ENCODE measurements around the gene COMT.
"Not testable (repeated sequence)": the region's sequence is repeated elsewhere in the genome, so short reads cannot be mapped to it uniquely, and the experiment has no call there.

The COMT gene

DNA sequence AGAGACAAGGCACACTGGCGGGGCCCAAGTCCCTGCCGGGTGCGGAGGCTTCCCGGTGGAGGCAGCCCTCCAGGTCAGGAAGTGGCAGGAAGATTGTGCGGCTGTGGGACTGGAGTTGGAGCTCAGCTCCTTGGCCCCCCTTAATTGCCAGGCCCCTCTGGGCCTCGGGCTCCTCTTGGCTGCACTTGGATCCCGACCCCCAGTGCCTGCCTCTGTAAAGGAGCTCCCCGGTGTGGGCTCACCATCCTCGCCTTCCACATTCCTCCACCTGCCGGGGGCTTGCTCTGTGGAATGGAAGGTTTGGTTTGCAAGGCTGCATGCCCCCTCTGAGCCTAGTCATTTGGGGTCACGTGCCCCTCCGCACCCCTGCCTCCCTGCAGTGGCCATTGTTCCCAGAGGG, 38.1 kb upstream of the COMT start:
- Mint-ChIP-seq H3K27me3 (no peaks in the 10 kb centered on the region), H3K4me3 (no peak overlapping the region), H3K36me3 (peaks cover 42% of the 10 kb centered on the region), H3K27ac (no peak overlapping the region), H3K4me1 (no peaks in the 10 kb centered on the region), H3K9me3 (no peaks in the 10 kb centered on the region)
- no peak for ATAC-seq

DNA sequence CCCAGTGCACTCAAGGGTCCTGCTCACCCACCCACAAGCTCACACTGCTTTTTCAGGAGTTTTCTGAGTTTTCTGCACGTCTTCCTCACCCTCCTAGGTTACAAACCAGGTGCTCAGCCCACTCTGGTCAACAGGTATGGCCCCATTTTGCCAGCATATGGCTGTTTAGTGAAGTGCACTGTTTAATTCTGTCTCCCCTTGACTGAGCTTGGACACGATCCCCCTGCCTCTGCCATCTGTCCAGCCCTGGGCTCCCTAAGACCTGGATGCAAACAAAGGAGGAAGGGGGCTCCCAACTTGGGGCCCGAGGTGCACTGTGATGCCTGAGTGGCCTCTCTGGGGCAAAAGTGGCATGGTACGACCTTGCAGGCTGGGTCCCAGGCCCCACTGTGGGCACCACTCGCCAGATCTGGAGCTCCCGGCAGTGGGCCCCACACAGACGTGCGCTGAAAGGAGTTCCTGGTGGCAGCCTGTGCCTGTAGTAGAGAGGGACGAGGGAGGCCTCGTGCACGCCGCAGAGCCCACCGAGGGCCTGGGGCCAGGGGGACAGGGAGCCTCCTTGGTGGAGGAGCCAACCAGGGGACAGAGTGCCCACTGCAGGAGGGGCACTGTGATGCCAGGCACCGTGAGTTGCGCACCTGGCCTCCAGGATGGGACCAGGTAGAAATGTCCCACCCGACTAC, 37.3 kb upstream of the COMT start:
- H3K4me3 Mint-ChIP-seq, result no peak overlapping the region
- peaks cover 34% of the 10 kb centered on the region for H3K36me3 Mint-ChIP-seq
- H3K4me1 Mint-ChIP-seq, result peaks cover under 1% of the 10 kb centered on the region
- no peaks in the 10 kb centered on the region for H3K27me3 Mint-ChIP-seq
- H3K27ac Mint-ChIP-seq, result no peak overlapping the region
- H3K9me3 Mint-ChIP-seq, result no peaks in the 10 kb centered on the region
- no peak for ATAC-seq

DNA sequence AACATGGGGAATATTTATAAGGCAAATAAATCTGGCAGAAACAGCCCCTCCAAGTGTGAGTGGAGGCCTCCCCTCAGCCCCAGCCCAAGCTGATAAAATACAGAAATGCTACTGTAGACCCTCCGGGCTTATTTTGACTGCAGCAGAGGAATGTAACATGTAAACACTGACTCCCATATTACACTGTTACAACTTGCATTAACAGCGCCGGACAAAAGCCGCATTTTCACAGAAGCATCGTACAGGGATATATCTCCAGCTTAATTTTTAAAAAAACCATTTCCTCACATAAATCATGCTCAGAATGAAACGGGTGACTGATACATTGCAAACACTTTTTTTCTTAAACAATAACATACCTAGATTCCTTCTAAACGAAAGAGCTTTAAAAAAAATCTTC, 36.6 kb upstream of the COMT start:
- Mint-ChIP-seq H3K4me3 (no peak overlapping the region), H3K36me3 (peaks cover 39% of the 10 kb centered on the region), H3K4me1 (peaks cover 7% of the 10 kb centered on the region), H3K27ac (no peak overlapping the region), H3K9me3 (no peaks in the 10 kb centered on the region), H3K27me3 (no peaks in the 10 kb centered on the region)
- ATAC-seq, result no peak

DNA sequence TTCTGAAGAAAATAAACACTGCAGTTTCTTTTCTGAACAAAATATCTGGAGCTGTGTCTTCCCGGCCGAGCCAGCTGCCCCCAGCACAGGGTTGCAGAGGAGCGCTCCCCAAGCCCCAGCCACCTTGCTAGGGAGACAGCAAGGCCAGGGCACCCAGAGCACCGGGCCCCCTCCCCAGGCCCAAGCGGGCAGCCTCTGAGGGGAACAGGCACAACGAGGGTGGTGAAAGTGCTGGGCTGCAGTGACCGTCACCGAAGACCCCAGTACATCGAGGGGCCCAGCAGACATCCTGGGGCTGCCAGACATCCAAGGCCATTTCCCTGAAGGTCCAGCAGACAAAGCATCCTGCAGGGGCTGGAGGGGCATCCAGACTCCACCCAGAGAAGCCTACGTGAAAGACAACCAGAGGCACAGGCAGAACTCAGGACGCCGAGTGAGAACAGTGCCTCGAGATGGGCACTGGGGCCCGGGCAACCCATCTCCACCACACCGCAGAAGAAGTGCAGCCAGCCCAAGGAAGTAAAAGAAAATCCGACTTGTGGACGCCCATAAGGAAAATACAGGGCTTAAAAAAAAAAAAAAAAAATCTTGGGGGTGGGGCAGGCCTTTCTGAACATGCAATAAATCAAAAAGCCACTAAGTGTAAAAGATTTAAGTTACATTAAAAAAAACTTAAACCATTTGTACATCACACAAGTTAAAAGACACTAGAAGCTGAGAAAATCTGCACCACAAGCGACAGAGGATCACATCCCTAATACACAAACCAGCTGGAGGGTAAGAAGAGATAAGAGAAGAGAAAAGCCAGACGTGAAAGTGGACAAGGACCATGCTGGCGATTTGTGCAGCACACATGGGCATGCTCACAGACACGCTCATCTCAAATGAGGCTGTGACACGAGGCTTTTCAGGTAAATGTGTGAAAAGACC, 36.0 kb upstream of the COMT start:
- no peak for ATAC-seq
- Mint-ChIP-seq H3K27me3 (no peaks in the 10 kb centered on the region), H3K4me3 (no peak overlapping the region), H3K4me1 (peaks cover 9% of the 10 kb centered on the region), H3K36me3 (peaks cover 40% of the 10 kb centered on the region), H3K9me3 (no peaks in the 10 kb centered on the region), H3K27ac (no peak overlapping the region)

DNA sequence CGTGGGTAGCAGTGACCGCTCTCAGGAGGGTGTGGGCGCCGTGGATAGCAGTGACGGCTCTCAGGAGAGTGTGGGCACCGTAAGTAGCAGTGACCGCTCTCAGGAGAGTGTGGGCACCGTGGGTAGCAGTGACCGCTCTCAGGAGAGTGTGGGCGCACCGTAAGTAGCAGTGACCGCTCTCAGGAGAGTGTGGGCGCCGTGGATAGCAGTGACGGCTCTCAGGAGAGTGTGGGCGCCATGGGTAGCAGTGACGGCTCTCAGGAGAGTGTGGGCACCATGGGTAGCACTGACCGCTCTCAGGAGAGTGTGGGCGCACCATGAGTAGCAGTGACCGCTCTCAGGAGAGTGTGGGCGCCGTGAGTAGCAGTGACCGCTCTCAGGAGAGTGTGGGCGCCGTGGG, 34.7 kb upstream of the COMT start:
- not testable (repeated sequence) for H3K9me3 Mint-ChIP-seq, H3K4me1 Mint-ChIP-seq, ATAC-seq, H3K27me3 Mint-ChIP-seq, H3K27ac Mint-ChIP-seq, H3K4me3 Mint-ChIP-seq
- H3K36me3 Mint-ChIP-seq, result peaks cover 38% of the 10 kb centered on the region

DNA sequence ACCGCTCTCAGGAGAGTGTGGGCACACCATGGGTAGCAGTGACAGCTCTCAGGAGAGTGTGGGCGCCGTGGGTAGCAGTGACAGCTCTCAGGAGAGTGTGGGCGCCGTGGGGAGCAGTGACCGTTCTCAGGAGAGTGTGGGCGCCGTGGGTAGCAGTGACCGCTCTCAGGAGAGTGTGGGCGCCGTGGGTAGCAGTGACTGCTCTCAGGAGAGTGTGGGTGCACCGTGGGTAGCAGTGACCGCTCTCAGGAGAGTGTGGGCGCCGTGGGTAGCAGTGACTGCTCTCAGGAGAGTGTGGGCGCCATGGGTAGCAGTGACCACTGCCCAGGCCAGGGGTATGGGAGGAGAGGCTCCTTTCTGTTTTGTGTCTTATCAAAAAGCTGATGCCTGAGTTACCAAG, 33.7 kb upstream of the COMT start:
- ATAC-seq, H3K27ac Mint-ChIP-seq, H3K4me3 Mint-ChIP-seq, H3K27me3 Mint-ChIP-seq, H3K4me1 Mint-ChIP-seq, H3K9me3 Mint-ChIP-seq: not testable (repeated sequence)
- H3K36me3 Mint-ChIP-seq, result peaks cover 41% of the 10 kb centered on the region

DNA sequence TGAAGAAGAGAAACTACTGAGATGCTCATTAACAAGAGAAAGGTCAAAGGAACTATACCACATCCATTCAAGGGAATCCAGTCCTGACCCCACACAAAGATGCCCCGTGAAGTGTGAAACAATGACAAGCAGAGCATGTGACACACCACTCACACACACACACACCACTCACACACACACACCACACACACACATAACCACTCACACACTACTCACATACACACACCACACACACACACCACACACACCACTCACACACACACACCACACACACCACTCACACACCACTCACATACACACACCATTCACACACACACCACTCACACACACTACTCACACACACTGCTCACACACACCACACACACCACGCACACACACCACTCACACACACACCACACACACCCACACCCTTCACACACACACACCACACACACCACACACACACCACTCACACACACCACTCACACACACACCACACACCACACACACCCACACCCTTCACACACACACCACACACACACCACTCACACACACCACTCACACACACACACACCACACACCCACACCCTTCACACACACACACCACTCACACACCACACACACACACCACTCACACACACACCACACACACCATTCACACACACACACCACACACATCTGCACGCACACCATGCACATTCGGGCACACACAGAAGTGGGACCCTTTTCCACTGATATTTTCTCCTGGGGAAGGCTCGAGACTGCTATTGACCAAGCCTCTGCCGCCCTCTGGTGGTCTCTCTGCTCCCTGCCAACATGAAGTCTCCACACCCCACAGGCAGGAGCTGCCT, 32.0 kb upstream of the COMT start:
- ATAC-seq, result peak; percentile 82
- H3K4me1 Mint-ChIP-seq, result peaks cover 9% of the 10 kb centered on the region
- no peaks in the 10 kb centered on the region for H3K9me3 Mint-ChIP-seq
- no peaks in the 10 kb centered on the region for H3K27me3 Mint-ChIP-seq
- peak overlapping the region; percentile 5 for H3K4me3 Mint-ChIP-seq
- peak overlapping the region; percentile 37 for H3K27ac Mint-ChIP-seq
- peaks cover 58% of the 10 kb centered on the region for H3K36me3 Mint-ChIP-seq

DNA sequence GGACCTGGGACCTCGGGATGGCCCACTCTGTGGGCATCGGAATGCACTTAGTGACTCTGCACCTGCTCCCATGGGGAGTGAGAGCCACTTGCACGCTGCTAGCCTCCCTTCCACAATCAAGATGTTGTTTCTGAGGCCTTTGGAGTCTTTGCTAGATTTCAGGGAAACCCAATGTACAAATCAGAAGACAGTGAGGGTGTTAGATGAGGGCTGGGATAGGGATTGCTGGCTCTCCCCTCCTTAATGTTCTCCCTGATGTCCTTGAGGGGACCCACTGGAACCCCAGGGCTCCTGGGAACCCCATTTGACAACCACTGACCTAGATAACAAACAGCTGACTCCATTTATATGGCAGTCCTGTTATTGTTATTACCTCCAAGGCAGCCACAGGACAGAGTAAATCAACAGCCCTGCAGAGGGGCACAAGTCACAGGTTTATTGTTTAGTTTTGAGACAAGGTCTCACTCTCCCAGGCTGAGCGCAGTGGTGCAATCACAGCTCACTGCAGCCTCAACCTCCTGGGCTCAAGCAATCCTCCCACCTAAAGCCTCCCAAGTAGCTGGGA, 31.3 kb upstream of the COMT start:
- ATAC-seq, result no peak
- Mint-ChIP-seq H3K36me3 (peaks cover 64% of the 10 kb centered on the region), H3K9me3 (no peaks in the 10 kb centered on the region), H3K4me1 (peaks cover 9% of the 10 kb centered on the region), H3K27me3 (no peaks in the 10 kb centered on the region), H3K27ac (peak overlapping the region; percentile 37), H3K4me3 (no peak overlapping the region)

DNA sequence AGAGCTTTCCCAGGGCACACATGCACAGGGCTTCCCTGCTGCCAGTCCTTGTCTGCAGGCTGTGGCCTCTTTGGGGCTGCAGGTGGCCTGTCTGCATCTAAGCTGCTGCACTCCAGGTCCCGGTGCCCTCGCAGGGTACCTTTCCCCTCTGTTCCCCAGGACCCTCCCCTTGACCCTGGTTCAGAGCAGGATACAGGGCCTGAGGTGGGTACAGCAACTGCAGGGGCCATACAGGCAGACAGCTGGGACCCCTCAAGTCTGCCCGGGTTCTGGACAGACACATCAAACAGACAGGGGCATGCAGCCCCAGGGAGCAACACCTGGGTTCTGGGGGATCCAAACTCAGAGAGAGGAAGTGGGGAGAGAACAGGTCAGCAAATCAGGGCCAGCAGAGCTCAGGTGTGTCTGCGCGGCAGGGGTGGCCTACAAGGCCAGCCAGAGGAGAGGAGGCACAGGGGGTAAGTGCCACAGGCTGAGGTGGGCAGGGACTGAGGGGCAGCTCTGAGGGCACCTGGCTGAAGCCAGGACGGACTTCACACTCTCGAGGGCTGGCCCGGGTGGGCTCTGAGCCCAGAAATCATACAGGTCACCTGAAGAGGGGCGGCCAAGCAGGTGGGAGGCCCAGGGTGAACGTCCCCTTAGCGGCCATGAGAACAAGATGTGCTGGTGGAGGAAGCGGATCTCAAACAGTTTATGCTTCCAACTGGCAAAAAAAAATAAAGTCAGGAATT, 29.9 kb upstream of the COMT start:
- peaks cover 9% of the 10 kb centered on the region for H3K4me1 Mint-ChIP-seq
- H3K4me3 Mint-ChIP-seq, result no peak overlapping the region
- H3K27ac Mint-ChIP-seq, result no peak overlapping the region
- peaks cover 63% of the 10 kb centered on the region for H3K36me3 Mint-ChIP-seq
- no peak for ATAC-seq
- no peaks in the 10 kb centered on the region for H3K9me3 Mint-ChIP-seq
- H3K27me3 Mint-ChIP-seq, result no peaks in the 10 kb centered on the region

DNA sequence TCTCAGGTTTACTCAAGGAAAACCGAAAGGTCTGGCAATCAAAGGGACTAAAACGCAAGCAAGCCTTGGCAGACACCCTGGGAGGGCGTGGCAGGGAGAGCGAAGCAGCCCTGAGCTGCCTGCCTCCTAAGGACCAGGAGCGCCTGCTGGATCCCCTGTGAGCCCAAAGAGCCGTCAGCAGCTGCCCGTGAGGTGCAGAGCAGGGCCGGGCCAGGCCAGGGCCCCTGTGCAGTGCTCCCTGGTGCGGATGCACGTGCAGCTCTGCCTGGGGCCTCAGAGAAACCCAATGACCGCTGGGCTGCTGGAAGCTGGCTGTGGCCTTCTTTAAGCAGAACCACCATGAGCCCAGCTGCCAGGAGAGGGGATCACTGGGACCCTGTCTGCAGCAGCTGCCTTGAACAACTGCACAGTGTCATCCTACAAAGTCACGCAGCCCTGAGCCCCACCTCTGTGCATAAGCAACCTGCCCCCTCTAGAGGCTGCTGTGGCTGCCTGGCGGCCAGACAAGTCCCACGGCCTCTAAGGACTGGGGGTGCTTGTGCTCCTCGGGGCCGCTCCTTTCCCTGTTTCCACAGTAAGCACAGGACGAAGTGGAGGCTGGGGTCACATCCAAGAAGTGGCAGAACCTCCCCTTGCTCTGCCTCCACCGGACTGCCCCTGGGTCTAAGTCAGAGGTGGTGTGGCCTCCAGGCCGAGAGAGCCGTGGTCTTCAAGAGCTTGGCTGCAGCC, 29.1 kb upstream of the COMT start:
- Mint-ChIP-seq H3K27ac (no peak overlapping the region), H3K36me3 (peaks cover 62% of the 10 kb centered on the region), H3K4me3 (no peak overlapping the region), H3K27me3 (no peaks in the 10 kb centered on the region), H3K9me3 (no peaks in the 10 kb centered on the region), H3K4me1 (peaks cover 9% of the 10 kb centered on the region)
- no peak for ATAC-seq

DNA sequence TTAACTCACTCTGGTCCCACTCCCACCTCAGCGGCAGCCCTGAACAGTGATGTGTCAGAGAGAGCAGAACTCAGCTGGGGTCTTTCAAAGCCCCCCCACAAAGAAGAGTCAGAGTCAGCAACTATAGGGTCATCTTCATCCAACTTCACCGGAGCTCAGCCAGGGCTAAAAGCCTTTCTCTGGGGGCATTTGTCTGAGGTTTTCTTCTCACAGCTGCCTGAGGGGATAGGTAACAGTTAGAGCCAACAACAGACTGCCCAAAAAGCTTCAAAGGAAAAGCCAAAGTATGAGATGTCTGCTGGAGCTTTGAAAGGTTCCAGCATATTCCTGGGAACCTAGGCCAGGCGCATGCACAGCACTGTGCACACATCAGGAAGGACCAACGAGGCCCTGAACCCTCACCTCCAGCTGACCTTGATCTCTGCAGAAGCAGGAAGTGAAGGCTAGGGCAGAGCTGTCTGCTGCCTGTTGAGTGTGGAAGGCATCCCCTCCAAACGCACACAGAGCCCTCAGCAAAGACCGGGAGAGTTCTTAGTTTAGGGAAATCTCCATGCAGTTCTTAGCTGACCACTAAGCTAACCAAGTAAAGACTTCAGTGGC, 28.1 kb upstream of the COMT start:
- H3K4me3 Mint-ChIP-seq, result no peak overlapping the region
- no peaks in the 10 kb centered on the region for H3K27me3 Mint-ChIP-seq
- no peak for ATAC-seq
- H3K36me3 Mint-ChIP-seq, result peaks cover 61% of the 10 kb centered on the region
- H3K9me3 Mint-ChIP-seq, result no peaks in the 10 kb centered on the region
- H3K27ac Mint-ChIP-seq, result no peak overlapping the region
- H3K4me1 Mint-ChIP-seq, result peaks cover 9% of the 10 kb centered on the region

DNA sequence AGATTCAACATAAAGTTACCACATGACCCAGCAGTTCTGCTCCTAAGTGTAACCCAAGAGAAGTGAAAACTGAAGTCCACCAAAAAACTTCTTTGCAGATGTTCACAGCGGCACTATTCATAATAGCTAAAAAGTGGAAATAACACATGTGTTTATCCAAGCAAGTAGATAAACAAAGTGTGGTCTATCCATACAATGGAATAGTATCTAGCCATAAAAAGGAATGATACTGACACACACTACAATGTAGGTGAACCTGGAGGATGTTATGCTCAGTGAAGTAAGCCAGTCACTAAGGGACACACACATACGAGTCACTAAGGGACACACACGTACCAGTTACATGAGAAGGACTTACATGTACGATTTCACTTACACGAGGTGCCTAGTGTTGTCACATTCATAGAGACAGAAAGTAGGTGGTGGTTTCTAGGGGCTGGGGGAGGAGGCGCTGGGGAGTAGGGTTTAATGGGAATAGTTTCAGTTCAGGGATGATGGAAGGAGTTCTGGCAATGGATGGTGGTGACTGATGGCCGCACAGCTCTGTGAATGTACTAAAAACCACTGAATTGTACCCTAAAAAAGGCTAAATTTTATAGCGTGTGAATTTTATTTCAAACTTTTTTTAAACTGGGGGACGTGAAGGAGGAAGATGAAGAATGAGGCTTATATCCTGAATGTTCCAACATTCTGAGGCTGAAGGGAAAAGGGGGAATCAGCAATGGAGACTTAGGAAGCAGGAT, 27.2 kb upstream of the COMT start:
- ATAC-seq, result no peak
- Mint-ChIP-seq H3K36me3 (peaks cover 60% of the 10 kb centered on the region), H3K4me3 (no peak overlapping the region), H3K9me3 (no peaks in the 10 kb centered on the region), H3K4me1 (peaks cover 8% of the 10 kb centered on the region), H3K27ac (no peak overlapping the region), H3K27me3 (no peaks in the 10 kb centered on the region)

DNA sequence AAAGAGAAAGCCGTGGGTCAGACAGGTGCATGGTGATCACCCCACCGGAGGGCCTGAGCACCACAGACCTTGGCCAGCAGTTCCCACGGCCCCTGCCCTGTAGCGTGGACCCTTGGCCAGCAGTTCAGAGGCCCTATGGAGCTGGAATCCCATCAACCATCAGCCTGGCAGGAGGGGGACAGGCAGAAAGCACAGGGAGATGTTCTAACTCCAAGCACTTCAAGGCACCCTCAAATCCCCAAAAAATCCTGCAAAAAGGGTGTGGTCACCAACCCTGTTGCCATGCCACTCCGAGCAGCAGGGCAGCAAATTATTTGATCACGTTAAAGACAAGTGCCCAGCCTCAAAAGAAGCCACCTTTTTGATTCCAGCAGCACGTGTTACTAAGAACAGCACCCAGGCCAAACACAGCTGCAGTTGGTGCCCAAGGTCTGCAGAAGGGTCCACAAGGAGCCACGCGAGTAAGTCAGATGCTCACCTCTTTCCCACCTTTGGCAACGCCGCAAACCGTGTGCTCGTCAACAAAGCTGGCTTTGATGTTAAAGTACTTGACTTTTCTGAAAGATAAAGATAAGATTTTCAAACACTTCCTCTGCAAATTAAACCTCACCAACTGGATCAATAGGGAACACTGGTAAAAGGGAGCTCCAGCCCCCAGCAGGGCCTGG, 26.2 kb upstream of the COMT start:
- Mint-ChIP-seq H3K36me3 (peaks cover 54% of the 10 kb centered on the region), H3K27me3 (no peaks in the 10 kb centered on the region), H3K4me1 (no peaks in the 10 kb centered on the region), H3K27ac (no peak overlapping the region), H3K4me3 (no peak overlapping the region), H3K9me3 (no peaks in the 10 kb centered on the region)
- no peak for ATAC-seq

All from stimulated activated memory B cell treated with anti-CD40 and anti-IgM and Interleukin-4, amounts not matched to agents 10 μg/mL and 1 μg/mL and 100 μg/mL, for 72 hours (primary cell).